Esophagus muscularis mucosa (tissue), 4 donors: ENCODE data around the gene CDKL5. TPM values are rescaled to one million over a fixed set of nuclear protein-coding genes. Genes with fewer than 3 reads are reported as not detected.

ENCODE experiments used
- DNase-seq: peaks from one replicate; pipeline ENCODE4 v3.0.0-alpha.2; 2017; ENCODE audit errors: extremely low spot score
- H3K27ac ChIP-seq, 4 donors: fragments of 200-600 bp; sonication (generic); replicated peaks in 1 of 4; 1 replicate in 3 of 4; 2 replicates in 1 of 4; pipeline ENCODE4 v1.5.1; 2016 to 2019; ENCODE audit warnings: mild to moderate bottlenecking in 1 of 4
- H3K27me3 ChIP-seq, 4 donors: fragments of 200-600 bp; sonication (generic); one replicate each; pipeline versions ENCODE4 v1.5.1 to v1.6.0; 2016 to 2019
- H3K36me3 ChIP-seq, 4 donors: fragments of 200-600 bp; sonication (generic); one replicate each; pipeline ENCODE4 v1.5.1; 2016 to 2019
- H3K4me1 ChIP-seq, 4 donors: fragments of 200-600 bp; sonication (generic); one replicate each; pipeline ENCODE4 v1.5.1; 2016 to 2019
- H3K4me3 ChIP-seq, 4 donors: fragments of 200-600 bp; sonication (generic); 1 replicate in 2 of 4; 2 replicates in 2 of 4; pipeline ENCODE4 v1.5.1; 2016 to 2019; ENCODE audit warnings: mild to moderate bottlenecking in 4 of 4, moderate library complexity in 1 of 4
- H3K9me3 ChIP-seq, 4 donors: fragments of 200-600 bp; sonication (generic); 1 replicate in 3 of 4; 2 replicates in 1 of 4; pipeline ENCODE4 v1.5.1; 2016 to 2019
- CTCF ChIP-seq, 3 experiments: fragments of 200-600 bp in 2 of 3; fragments of 450-650 bp in 1 of 3; sonication (generic) in 2 of 3; IDR thresholded peaks; one replicate each; pipeline ENCODE4 v1.5.1; 2017 to 2019; ENCODE audit warnings: antibody characterized with exemption in 3 of 3, mild to moderate bottlenecking in 2 of 3, moderate library complexity in 1 of 3
- EP300 ChIP-seq: sonication (generic); formaldehyde crosslinking; IDR thresholded peaks from one replicate; pipeline ENCODE4 v1.6.1; 2017; ENCODE audit warnings: antibody characterized with exemption
- POLR2A ChIP-seq: fragments of 450-650 bp; IDR thresholded peaks from one replicate; pipeline ENCODE4 v1.6.1; 2017; ENCODE audit warnings: antibody characterized with exemption, moderate library complexity, mild to moderate bottlenecking, low read depth
- POLR2AphosphoS5 ChIP-seq, 2 donors: sonication (generic); formaldehyde crosslinking; IDR thresholded peaks; one replicate each; pipeline ENCODE4 v1.6.1; 2017; ENCODE audit warnings: antibody characterized with exemption in 2 of 2
- WGBS: methylation state at CpG from one replicate; pipeline ENCODE4 v1.1.5; 2018; 5-methylcytosine and 5-hydroxymethylcytosine counted together
- intact Hi-C: fragments of 100-400 bp; cut with DNase I; formaldehyde crosslinking; loops from one replicate; pipeline ENCODE4 v1.15.1; 2023
- total RNA-seq, 4 donors: library from RNA; depleted of rRNA; stranded (reverse); fragments of >200 nt; gene quantifications; one replicate each; pipeline versions ENCODE4 v1.1.0 to v1.2.1, GENCODE V29; 2016

CDKL5 gene
- total RNA-seq, 4 donors from 2014 or later: 3.7 to 6.5 (median 4.6) TPM

DNA sequence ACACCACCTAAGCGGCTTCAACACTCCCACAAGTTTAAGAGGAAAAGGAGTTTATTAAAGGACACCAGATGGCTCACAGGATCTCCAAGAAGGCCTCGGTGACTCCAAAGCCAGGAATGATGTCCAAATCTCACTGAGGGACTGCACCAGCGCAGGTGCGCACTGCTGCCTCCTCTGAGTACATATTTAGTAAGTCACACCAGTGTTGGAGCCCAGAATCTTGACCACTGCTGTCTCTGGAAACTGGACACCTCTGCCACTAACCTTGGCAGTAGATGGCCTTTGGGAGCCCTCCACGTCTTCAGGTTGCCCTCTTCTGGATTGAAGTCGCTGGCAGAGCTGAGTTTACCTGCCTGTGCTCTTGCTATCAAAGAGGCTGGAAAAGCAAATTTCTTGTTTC, 256.6 kb downstream of the CDKL5 start:
- Histone ChIP-seq H3K9me3 (no peaks in the 10 kb centered on the region), H3K36me3 (no peaks in the 10 kb centered on the region), H3K27ac (no peak overlapping the region), H3K27me3 (no peaks in the 10 kb centered on the region), H3K4me3 (no peak overlapping the region), H3K4me1 (peaks cover 0 to 5% (median 0%) of the 10 kb centered on the region in 4 donors)
- intact Hi-C loops: no loop called here
- WGBS: 78% methylated on average over 6 of the region's 6 CpGs
- TF ChIP-seq POLR2A: no peak
- TF ChIP-seq POLR2AphosphoS5 (IDR thresholded peaks at IDR 0.05): no peak
- no peak for TF ChIP-seq EP300
- TF ChIP-seq CTCF (IDR thresholded peaks at IDR 0.05): no peak
- no peak for DNase-seq

- 79% methylated on average over 9 of the region's 9 CpGs for WGBS
- intact Hi-C loops: no loop called here
These were observed 257.6 kb downstream of the CDKL5 start for GRCh38 chrX:18682979-18683387.

DNA sequence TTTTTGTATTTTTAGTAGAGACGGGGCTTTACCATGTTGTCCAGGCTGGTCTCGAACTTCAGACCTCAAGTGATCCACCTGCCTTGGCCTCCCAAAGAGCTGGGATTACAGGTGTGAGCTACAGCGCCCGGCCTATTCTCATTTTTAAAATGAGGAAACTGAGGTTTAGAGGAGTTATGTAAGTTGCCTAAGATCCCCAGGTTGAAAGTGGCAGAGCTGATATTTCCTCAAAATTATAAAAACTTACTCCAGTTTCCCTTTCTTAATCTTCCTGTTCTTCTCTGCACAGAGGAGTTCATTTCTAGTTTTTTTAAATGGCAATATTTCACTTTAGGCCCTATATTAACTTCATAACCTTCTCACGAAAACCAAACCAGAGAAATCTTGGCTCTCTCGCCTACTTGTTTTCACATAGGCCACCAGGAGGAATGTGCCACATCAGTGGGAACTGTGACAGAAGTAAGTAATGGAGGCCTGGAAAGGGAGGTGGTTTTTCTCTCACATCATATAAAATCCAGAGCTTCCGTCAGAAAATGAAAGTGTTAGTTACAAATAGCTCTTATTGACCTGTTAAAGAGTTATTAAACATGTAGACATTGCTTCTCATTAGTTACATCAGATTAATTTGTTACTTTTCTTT, 262.6 kb downstream of the CDKL5 start:
- Histone ChIP-seq H3K9me3 (peaks cover 0 to 7% (median 0%) of the 10 kb centered on the region in 4 donors), H3K27ac (no peak overlapping the region), H3K4me3 (no peak overlapping the region), H3K27me3 (no peaks in the 10 kb centered on the region), H3K36me3 (no peaks in the 10 kb centered on the region), H3K4me1 (peaks cover 0 to 5% (median 0%) of the 10 kb centered on the region in 4 donors)
- DNase-seq: no peak
- TF ChIP-seq POLR2A (no peak), CTCF (IDR thresholded peaks at IDR 0.05) (no peak), EP300 (no peak), POLR2AphosphoS5 (IDR thresholded peaks at IDR 0.05) (no peak)
- intact Hi-C loops: no loop called here
- WGBS: 78% methylated on average over 7 of the region's 7 CpGs

More at GRCh38 chrX:18682979-18683387, 257.6 kb downstream of the CDKL5 start:
- no peaks in the 10 kb centered on the region for H3K9me3 ChIP-seq
- no peak overlapping the region for H3K4me3 ChIP-seq
- peaks cover 0 to 5% (median 0%) of the 10 kb centered on the region in 4 donors for H3K4me1 ChIP-seq
- H3K36me3 ChIP-seq: no peaks in the 10 kb centered on the region
- TF ChIP-seq EP300 (no peak), POLR2A (no peak)
- no peak for DNase-seq
- H3K27ac ChIP-seq: no peak overlapping the region
- no peaks in the 10 kb centered on the region for H3K27me3 ChIP-seq

DNA sequence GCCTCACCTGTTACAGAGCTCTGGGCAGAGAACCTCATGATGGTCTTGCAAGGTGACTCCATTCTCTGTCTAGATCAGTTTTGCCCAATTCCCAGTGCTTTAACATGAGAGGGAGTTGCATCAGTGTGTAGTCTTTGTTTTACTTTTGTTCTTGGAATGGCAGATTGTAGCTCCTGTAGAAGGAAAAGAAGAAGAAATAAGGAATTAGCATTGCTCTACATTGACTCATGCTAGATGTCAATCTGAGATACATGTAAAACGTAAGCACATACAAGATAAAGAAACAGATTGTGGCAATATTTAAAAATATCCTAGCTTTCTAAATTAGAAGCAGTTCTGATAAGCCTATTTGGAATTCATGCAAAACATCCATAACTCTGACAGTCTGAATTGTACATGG, 266.0 kb downstream of the CDKL5 start:
- Histone ChIP-seq H3K27ac (no peak overlapping the region), H3K36me3 (no peaks in the 10 kb centered on the region), H3K4me1 (no peaks in the 10 kb centered on the region), H3K9me3 (peaks cover 0 to 7% (median 0%) of the 10 kb centered on the region in 4 donors), H3K4me3 (no peak overlapping the region), H3K27me3 (no peaks in the 10 kb centered on the region)
- no peak for DNase-seq
- intact Hi-C loops: no loop called here
- TF ChIP-seq POLR2AphosphoS5 (IDR thresholded peaks at IDR 0.05): no peak
- TF ChIP-seq POLR2A: no peak
- TF ChIP-seq CTCF (IDR thresholded peaks at IDR 0.05): no peak
- no peak for TF ChIP-seq EP300
- 50% methylated on average over 1 of the region's 1 CpG for WGBS

- H3K36me3 ChIP-seq: no peaks in the 10 kb centered on the region
- TF ChIP-seq POLR2A (no peak), CTCF (IDR thresholded peaks at IDR 0.05) (no peak), EP300 (no peak), POLR2AphosphoS5 (IDR thresholded peaks at IDR 0.05) (no peak)
- no peak overlapping the region for H3K4me3 ChIP-seq
- no peaks in the 10 kb centered on the region for H3K4me1 ChIP-seq
- intact Hi-C loops: no loop called here
- peaks cover 0 to 7% (median 0%) of the 10 kb centered on the region in 4 donors for H3K9me3 ChIP-seq
- no peak overlapping the region for H3K27ac ChIP-seq
- 82% methylated on average over 4 of the region's 4 CpGs for WGBS
- no peak for DNase-seq
- H3K27me3 ChIP-seq: no peaks in the 10 kb centered on the region
These were observed 267.1 kb downstream of the CDKL5 start for GRCh38 chrX:18692541-18692940.
